ENCODE measurements around the gene ANKRD31. TPM values are rescaled to one million over a fixed set of nuclear protein-coding genes. Genes with fewer than 3 reads are reported as not detected.
"Not testable (repeated sequence)": the region's sequence is repeated elsewhere in the genome, so short reads cannot be mapped to it uniquely, and the experiment has no call there.

Gene ANKRD31
- total RNA-seq, 6 experiments from 2014 or later: 0.02 to 0.08 (median 0.05) TPM; not detected in 1

GRCh38 chr5:75242067-75242466 is 5.4 kb upstream of the ANKRD31 start:
- Mint-ChIP-seq H3K36me3 (ENCODE audit: low read depth) (no peaks in the 10 kb centered on the region), H3K4me3 (no peak overlapping the region), H3K27me3 (ENCODE audit: insufficient read depth) (peaks cover 8% of the 10 kb centered on the region; the same call in 1 of the 2 replicates), H3K4me1 (ENCODE audit: low read depth) (peaks cover 9% of the 10 kb centered on the region), H3K27ac (no peak overlapping the region), H3K9me3 (no peaks in the 10 kb centered on the region)
- no peak for TF ChIP-seq CTCF (IDR thresholded peaks at IDR 0.05)
- no peak for DNase-seq

DNA sequence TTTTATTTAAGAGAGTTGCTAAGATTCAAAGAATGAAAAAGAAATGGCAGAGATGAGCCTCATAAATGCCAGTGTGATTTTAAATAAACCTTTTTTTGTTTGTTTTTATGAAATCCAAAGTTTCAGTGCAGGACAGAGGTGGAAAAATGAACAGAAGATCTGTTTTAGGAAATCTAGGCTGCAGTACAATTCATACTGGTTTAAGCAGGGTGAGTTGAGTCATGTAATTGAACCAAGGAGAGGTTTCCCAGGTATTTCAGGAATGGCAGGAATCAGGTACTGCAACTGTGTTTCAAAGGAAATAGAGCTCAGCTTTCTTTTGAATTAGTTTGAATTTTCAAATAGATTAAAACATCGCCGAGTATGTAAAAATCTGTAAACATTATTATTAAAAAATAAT is 3.0 kb upstream of the ANKRD31 start:
- Mint-ChIP-seq H3K4me1 (ENCODE audit: low read depth) (peaks cover 26% of the 10 kb centered on the region), H3K27ac (no peak overlapping the region)

DNA sequence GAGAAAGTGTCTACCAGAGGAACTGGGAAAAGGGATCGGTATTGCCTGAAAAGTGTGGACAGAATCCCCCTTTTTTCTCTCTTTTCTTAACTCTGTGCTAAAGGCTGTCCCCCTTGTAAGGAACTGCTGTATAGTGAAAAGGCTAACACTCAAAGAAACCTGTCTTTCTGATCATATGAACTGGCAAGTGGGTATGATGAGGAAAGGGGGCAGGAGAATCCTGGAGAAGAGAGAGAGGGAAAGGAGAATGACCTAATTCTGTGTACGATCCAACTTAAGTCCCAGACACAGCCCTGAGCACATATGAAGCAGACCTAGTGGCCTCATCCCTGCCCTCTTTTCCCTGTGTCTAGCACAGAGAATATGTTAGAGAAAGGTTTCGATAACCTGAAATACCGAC is 967 bp downstream of the ANKRD31 start:
- Mint-ChIP-seq H3K36me3 (ENCODE audit: low read depth) (no peaks in the 10 kb centered on the region), H3K9me3 (no peaks in the 10 kb centered on the region), H3K4me3 (peak overlapping the region; percentile 95; the same call in 1 of the 2 replicates), H3K27me3 (ENCODE audit: insufficient read depth) (peaks cover 3% of the 10 kb centered on the region; the same call in 1 of the 2 replicates), H3K27ac (no peak overlapping the region), H3K4me1 (ENCODE audit: low read depth) (peaks cover 26% of the 10 kb centered on the region)
- no peak for DNase-seq
- TF ChIP-seq CTCF (IDR thresholded peaks at IDR 0.05): no peak

More for the DNA sequence above, 3.0 kb upstream of the ANKRD31 start:
- Mint-ChIP-seq H3K27me3 (ENCODE audit: insufficient read depth) (peaks cover 8% of the 10 kb centered on the region; the same call in 1 of the 2 replicates), H3K36me3 (ENCODE audit: low read depth) (no peaks in the 10 kb centered on the region), H3K9me3 (no peaks in the 10 kb centered on the region), H3K4me3 (no peak overlapping the region)
- DNase-seq: no peak
- no peak for TF ChIP-seq CTCF (IDR thresholded peaks at IDR 0.05)

DNA sequence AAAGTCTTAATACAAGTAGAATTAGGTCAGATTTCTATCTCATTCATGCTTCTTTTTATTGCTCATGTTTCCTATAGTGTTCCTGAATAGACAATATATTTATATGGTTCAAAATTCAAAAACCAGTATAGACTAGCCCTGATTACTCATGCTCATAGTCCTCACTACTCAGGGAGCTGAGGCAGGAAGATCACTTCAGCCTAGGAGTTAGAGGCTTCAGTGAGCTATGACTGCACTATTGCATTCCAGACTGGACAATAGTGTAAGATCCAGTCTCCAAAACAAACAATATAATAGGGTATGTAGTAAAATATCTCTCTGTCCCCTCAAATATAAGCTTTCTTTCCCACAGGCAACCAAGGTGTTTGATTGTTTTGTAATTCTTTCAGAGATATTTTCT is 2.4 kb downstream of the ANKRD31 start:
- H3K36me3 Mint-ChIP-seq (ENCODE audit: low read depth): no peaks in the 10 kb centered on the region
- H3K27ac Mint-ChIP-seq: no peak overlapping the region
- no peak overlapping the region for H3K4me3 Mint-ChIP-seq
- TF ChIP-seq CTCF (IDR thresholded peaks at IDR 0.05): no peak
- peaks cover 3% of the 10 kb centered on the region; the same call in 1 of the 2 replicates for H3K27me3 Mint-ChIP-seq (ENCODE audit: insufficient read depth)
- no peak for DNase-seq
- H3K9me3 Mint-ChIP-seq: no peaks in the 10 kb centered on the region
- H3K4me1 Mint-ChIP-seq (ENCODE audit: low read depth): peaks cover 21% of the 10 kb centered on the region

DNA sequence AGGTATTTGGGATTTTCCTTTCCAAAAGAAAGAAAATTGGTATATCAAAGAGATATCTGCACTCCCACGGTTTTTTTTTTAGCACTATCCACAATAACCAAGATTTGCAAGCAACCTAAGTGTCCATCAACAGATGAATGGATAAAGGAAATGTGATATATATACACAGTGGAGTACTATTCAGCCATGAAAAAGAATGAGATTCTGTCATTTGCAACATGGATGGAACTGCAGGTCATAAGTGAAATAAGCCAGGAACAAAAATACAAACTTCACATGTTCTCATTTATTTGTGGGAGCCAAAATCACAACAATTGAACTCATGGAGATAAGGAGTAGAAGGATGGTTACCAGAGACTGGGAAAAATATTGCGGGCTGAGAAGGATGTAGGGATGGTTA is 9.8 kb downstream of the ANKRD31 start:
- H3K36me3 Mint-ChIP-seq (ENCODE audit: low read depth): no peaks in the 10 kb centered on the region
- H3K27ac Mint-ChIP-seq: no peak overlapping the region
- H3K4me3 Mint-ChIP-seq: no peak overlapping the region
- H3K4me1 Mint-ChIP-seq (ENCODE audit: low read depth): no peaks in the 10 kb centered on the region
- peaks cover 3% of the 10 kb centered on the region for H3K27me3 Mint-ChIP-seq (ENCODE audit: insufficient read depth)
- DNase-seq: no peak
- no peaks in the 10 kb centered on the region for H3K9me3 Mint-ChIP-seq
- no peak for TF ChIP-seq CTCF (IDR thresholded peaks at IDR 0.05)

- Mint-ChIP-seq H3K9me3 (no peaks in the 10 kb centered on the region), H3K36me3 (ENCODE audit: low read depth) (no peaks in the 10 kb centered on the region), H3K27ac (no peak overlapping the region), H3K4me1 (ENCODE audit: low read depth) (no peaks in the 10 kb centered on the region), H3K4me3 (no peak overlapping the region), H3K27me3 (ENCODE audit: insufficient read depth) (peaks cover 5% of the 10 kb centered on the region)
- no peak for DNase-seq
- TF ChIP-seq CTCF (IDR thresholded peaks at IDR 0.05): no peak
These were observed 11.2 kb downstream of the ANKRD31 start for GRCh38 chr5:75225506-75225905.

- not testable (repeated sequence) for H3K9me3 Mint-ChIP-seq; H3K27me3 Mint-ChIP-seq (ENCODE audit: insufficient read depth); H3K36me3 Mint-ChIP-seq (ENCODE audit: low read depth); DNase-seq; H3K27ac Mint-ChIP-seq; H3K4me1 Mint-ChIP-seq (ENCODE audit: low read depth); H3K4me3 Mint-ChIP-seq
These were observed 15.9 kb downstream of the ANKRD31 start for GRCh38 chr5:75220787-75221186.

Data from HFFc6 (cell line).